Neuronal stem cell (in vitro differentiated cells): ENCODE data around the gene SUGT1.

Source experiments
- DNase-seq: peaks from one replicate; pipeline ENCODE4 v3.0.0-alpha.2; 2013; ENCODE audit warnings: low spot score
- H2AFZ ChIP-seq: one replicate; pipeline ENCODE4 v1.6.1; 2013; ENCODE audit warnings: mild to moderate bottlenecking, low read length, inconsistent platforms
- H2AK5ac ChIP-seq: 2 replicates; pipeline ENCODE4 v1.6.1; 2013; ENCODE audit warnings: low read depth, mild to moderate bottlenecking, inconsistent platforms, low read length, moderate library complexity, mixed read lengths
- H2BK120ac ChIP-seq: 2 replicates; pipeline ENCODE4 v1.6.1; 2013; ENCODE audit warnings: low read depth, mild to moderate bottlenecking, inconsistent platforms, low read length, moderate library complexity, mixed read lengths
- H2BK12ac ChIP-seq: one replicate; pipeline ENCODE4 v1.6.1; 2013; ENCODE audit warnings: low read length, inconsistent platforms
- H2BK15ac ChIP-seq: 2 replicates; pipeline ENCODE4 v1.6.1; 2013; ENCODE audit warnings: mild to moderate bottlenecking, low read length, inconsistent platforms, mixed read lengths
- H2BK5ac ChIP-seq: one replicate; pipeline ENCODE4 v1.6.1; 2013; ENCODE audit warnings: inconsistent platforms, mild to moderate bottlenecking, low read length, moderate library complexity
- H3K14ac ChIP-seq: one replicate; pipeline ENCODE4 v1.6.1; 2013; ENCODE audit warnings: low read length, inconsistent platforms
- H3K18ac ChIP-seq: 2 replicates; pipeline ENCODE4 v1.6.1; 2013; ENCODE audit warnings: low read length, inconsistent platforms
- H3K23ac ChIP-seq: 2 replicates; pipeline ENCODE4 v1.6.1; 2013; ENCODE audit warnings: low read depth, mild to moderate bottlenecking, mixed read lengths, low read length, inconsistent platforms; ENCODE audit not compliant: poor library complexity
- H3K27ac ChIP-seq: replicated peaks from 3 replicates; pipeline ENCODE4 v1.5.1; 2013; ENCODE audit warnings: low read length, inconsistent platforms
- H3K27me3 ChIP-seq, 3 experiments: 2 replicates each; pipeline ENCODE4 v1.6.1; 2013; ENCODE audit warnings: low read length in 3 of 3, mild to moderate bottlenecking in 2 of 3, inconsistent platforms in 1 of 3, low read depth in 1 of 3, mixed read lengths in 1 of 3, moderate library complexity in 1 of 3; ENCODE audit not compliant: control insufficient read depth in 3 of 3, insufficient read depth in 3 of 3
- H3K36me3 ChIP-seq, 2 donors: replicated peaks in 1 of 2; 2 replicates each; pipeline ENCODE4 v1.6.1; 2013; ENCODE audit warnings: low read length in 2 of 2; ENCODE audit not compliant: control insufficient read depth in 2 of 2, insufficient read depth in 2 of 2
- H3K4ac ChIP-seq: 2 replicates; pipeline ENCODE4 v1.6.1; 2013; ENCODE audit warnings: inconsistent platforms, mild to moderate bottlenecking, low read length, moderate library complexity
- H3K4me1 ChIP-seq, 2 donors: 1 replicate in 1 of 2; 2 replicates in 1 of 2; pipeline ENCODE4 v1.6.1; 2013; ENCODE audit warnings: low read length in 2 of 2, low read depth in 1 of 2; ENCODE audit not compliant: control insufficient read depth in 2 of 2, insufficient read depth in 1 of 2
- H3K4me2 ChIP-seq: one replicate; pipeline ENCODE4 v1.6.1; 2013; ENCODE audit warnings: mild to moderate bottlenecking, low read length, inconsistent platforms; ENCODE audit not compliant: insufficient read depth, poor library complexity, severe bottlenecking
- H3K4me3 ChIP-seq, 2 donors: 2 replicates each; pipeline ENCODE4 v1.5.1; 2013; ENCODE audit warnings: low read length in 2 of 2, mild to moderate bottlenecking in 2 of 2, inconsistent platforms in 1 of 2, moderate library complexity in 1 of 2
- H3K79me1 ChIP-seq: one replicate; pipeline ENCODE4 v1.6.1; 2013; ENCODE audit warnings: low read depth, mild to moderate bottlenecking, inconsistent platforms, low read length, moderate library complexity
- H3K9ac ChIP-seq: one replicate; pipeline ENCODE4 v1.6.1; 2013; ENCODE audit warnings: mild to moderate bottlenecking, low read depth, low read length, inconsistent platforms; ENCODE audit not compliant: poor library complexity
- H3K9me3 ChIP-seq, 2 donors: replicated peaks in 1 of 2; 2 replicates each; pipeline versions ENCODE3 to v1.6.1; 2013; ENCODE audit warnings: low read length in 2 of 2, mild to moderate bottlenecking in 2 of 2, inconsistent platforms in 1 of 2, low read depth in 1 of 2, mixed read lengths in 1 of 2, moderate library complexity in 1 of 2; ENCODE audit not compliant: control insufficient read depth in 2 of 2, insufficient read depth in 1 of 2
- H4K8ac ChIP-seq: one replicate; pipeline ENCODE4 v1.6.1; 2013; ENCODE audit warnings: low read depth, mild to moderate bottlenecking, inconsistent platforms, low read length, moderate library complexity
- H4K91ac ChIP-seq: one replicate; pipeline ENCODE4 v1.6.1; 2013; ENCODE audit warnings: low read length, low read depth, mild to moderate bottlenecking, inconsistent platforms; ENCODE audit not compliant: poor library complexity
- WGBS, 2 donors: extraction: QIAGEN DNeasy Blood & Tissue Kit; methylation state at CpG; one replicate each; pipeline ENCODE4 v1.1.7; 2013; ENCODE audit warnings: missing lambda C conversion rate in 2 of 2, mixed read lengths in 1 of 2; ENCODE audit not compliant: insufficient read length in 2 of 2, insufficient replicate concordance in 1 of 2; ENCODE audit errors: extremely low coverage in 2 of 2; 5-methylcytosine and 5-hydroxymethylcytosine counted together

SUGT1 gene

DNA sequence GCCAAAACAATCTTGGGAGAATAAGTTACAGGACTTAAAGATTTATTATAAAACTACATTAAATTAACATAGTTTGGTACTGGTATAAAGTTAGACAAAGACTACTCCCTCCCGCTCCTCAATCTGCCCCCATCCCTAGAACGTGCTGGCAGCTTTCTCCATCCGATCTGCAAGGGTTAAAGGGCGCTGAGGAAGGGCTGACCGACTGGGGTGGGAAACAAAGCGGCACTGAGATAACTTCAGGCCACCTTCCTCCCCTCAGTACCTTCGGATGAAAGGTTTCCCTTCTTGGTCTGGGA, 790 bp upstream of the SUGT1 start:
- Histone ChIP-seq H2BK5ac (peak overlapping the region; percentile 70), H3K9ac (peak overlapping the region; percentile 89), H3K27ac (peak overlapping the region; percentile 93), H2AFZ (peak overlapping the region; percentile 93), H2BK120ac (no peak overlapping the region), H3K4me3 (peak overlapping the region; percentile 81 to 86), H3K4ac (peak overlapping the region; percentile 86), H3K18ac (peak overlapping the region; percentile 92), H3K14ac (no peak overlapping the region), H2BK15ac (no peak overlapping the region), H3K9me3 (no peaks in the 10 kb centered on the region), H3K4me2 (peak overlapping the region; percentile 47), H2BK12ac (no peak overlapping the region), H3K27me3 (no peaks in the 10 kb centered on the region), H2AK5ac (no peak overlapping the region), H3K79me1 (peaks cover 4% of the 10 kb centered on the region), H4K91ac (no peak overlapping the region), H3K36me3 (peaks cover 10 to 47% of the 10 kb centered on the region in 2 donors), H4K8ac (no peak overlapping the region), H3K4me1 (peaks cover 2 to 9% of the 10 kb centered on the region in 2 donors), H3K23ac (no peak overlapping the region)
- WGBS, 2 donors = no CpG with 5 or more reads among the region's 7 CpGs
- DNase-seq = no peak

DNA sequence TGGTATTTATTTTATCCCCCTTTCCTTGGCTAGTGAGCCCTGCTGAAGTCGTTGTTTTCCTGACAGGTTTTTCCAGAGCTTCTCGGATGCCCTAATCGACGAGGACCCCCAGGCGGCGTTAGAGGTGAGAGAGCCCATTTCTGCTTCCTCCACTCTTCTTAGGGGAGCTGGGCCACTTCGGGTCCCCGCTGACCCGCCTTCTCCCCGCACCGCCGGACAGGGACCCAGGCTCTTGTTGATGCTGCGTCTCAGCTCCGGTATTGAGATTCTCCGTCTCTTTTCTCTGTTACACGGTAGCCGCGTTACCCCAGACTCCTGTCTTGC, 306 bp downstream of the SUGT1 start:
- Histone ChIP-seq H3K27me3 (no peaks in the 10 kb centered on the region), H2BK15ac (no peak overlapping the region), H3K23ac (no peak overlapping the region), H4K91ac (no peak overlapping the region), H3K79me1 (peaks cover 4% of the 10 kb centered on the region), H3K4me2 (peak overlapping the region; percentile 42), H4K8ac (no peak overlapping the region), H3K4ac (no peak overlapping the region), H2AFZ (peak overlapping the region; percentile 93), H3K4me1 (peaks cover 2 to 9% of the 10 kb centered on the region in 2 donors), H2AK5ac (no peak overlapping the region), H2BK12ac (no peak overlapping the region), H3K18ac (peak overlapping the region; percentile 31), H3K9ac (peak overlapping the region; percentile 46), H2BK5ac (peak overlapping the region; percentile 2), H3K36me3 (peaks cover 10 to 58% of the 10 kb centered on the region in 2 donors), H3K14ac (no peak overlapping the region), H3K9me3 (no peaks in the 10 kb centered on the region), H2BK120ac (no peak overlapping the region), H3K27ac (peak overlapping the region; percentile 93), H3K4me3 (peak overlapping the region; percentile 81 to 86)
- no CpG with 5 or more reads among the region's 18 CpGs for WGBS, 2 donors
- DNase-seq = no peak

DNA sequence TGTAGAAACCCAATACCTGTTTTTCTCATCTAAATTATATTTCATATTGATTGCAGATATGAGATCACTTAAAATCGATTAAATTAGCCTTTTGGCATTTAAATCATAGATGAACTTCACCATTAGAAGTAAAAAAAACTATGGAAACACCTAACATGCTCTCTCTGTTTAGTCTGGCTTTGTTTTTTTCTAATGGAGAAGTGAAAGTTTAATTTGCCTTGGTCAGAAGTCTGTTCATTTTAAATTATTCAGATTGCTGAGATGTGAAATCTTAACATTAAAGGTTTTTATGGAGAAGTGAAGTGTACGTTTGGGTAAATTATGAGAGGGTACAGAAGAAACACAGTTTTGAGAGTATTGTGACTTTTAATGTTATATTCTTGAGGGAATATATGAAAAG, 6.7 kb downstream of the SUGT1 start:
- Histone ChIP-seq H2BK15ac (no peak overlapping the region), H3K79me1 (no peaks in the 10 kb centered on the region), H3K9me3 (no peaks in the 10 kb centered on the region), H2AK5ac (no peak overlapping the region), H4K8ac (no peak overlapping the region), H3K36me3 (peaks cover 3 to 96% of the 10 kb centered on the region in 2 donors), H3K27ac (no peak overlapping the region), H3K18ac (no peak overlapping the region), H3K4me1 (no peaks in the 10 kb centered on the region), H2BK12ac (no peak overlapping the region), H3K27me3 (no peaks in the 10 kb centered on the region), H3K14ac (no peak overlapping the region), H2AFZ (no peak overlapping the region), H3K4me3 (no peak overlapping the region), H3K9ac (no peak overlapping the region), H2BK120ac (no peak overlapping the region), H3K4me2 (no peak overlapping the region), H2BK5ac (no peak overlapping the region), H3K23ac (no peak overlapping the region), H3K4ac (no peak overlapping the region), H4K91ac (no peak overlapping the region)
- DNase-seq = no peak
- 100% methylated on average over 1 of the region's 2 CpGs; no CpG with 5 or more reads in 1 of the 2 donors for WGBS, 2 donors

DNA sequence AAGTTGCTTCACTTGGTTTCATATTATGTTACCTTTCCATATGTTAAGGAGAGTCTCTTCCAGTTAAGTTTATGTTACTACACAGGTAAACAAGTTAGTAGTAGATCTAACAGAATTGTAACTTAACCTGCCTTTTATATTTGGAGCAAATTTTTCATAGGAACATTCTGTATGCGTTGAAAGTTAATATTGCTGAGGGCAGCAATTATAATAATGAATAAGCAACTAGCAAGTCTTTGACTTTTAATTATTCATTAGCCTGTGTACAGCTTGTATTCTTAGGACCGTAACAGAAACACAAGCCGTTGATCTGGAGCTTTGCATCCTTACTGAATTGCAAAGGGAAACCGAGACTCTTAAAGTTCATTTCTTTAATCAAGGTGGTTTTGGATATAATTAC, 11.6 kb downstream of the SUGT1 start:
- H2BK120ac ChIP-seq = no peak overlapping the region
- H4K91ac ChIP-seq = no peak overlapping the region
- no peak overlapping the region for H3K23ac ChIP-seq

More for the DNA sequence above, 11.6 kb downstream of the SUGT1 start:
- Histone ChIP-seq H3K18ac (no peak overlapping the region), H2BK15ac (no peak overlapping the region), H3K36me3 (peaks cover 10 to 97% of the 10 kb centered on the region in 2 donors), H3K9ac (no peak overlapping the region), H2AK5ac (no peak overlapping the region), H3K27me3 (no peaks in the 10 kb centered on the region), H2BK5ac (no peak overlapping the region), H3K79me1 (no peaks in the 10 kb centered on the region), H2AFZ (no peak overlapping the region), H3K4me3 (no peak overlapping the region), H3K4me2 (no peak overlapping the region), H3K9me3 (no peaks in the 10 kb centered on the region), H3K14ac (no peak overlapping the region), H3K4ac (no peak overlapping the region), H3K4me1 (no peaks in the 10 kb centered on the region), H3K27ac (no peak overlapping the region), H4K8ac (no peak overlapping the region), H2BK12ac (no peak overlapping the region)
- DNase-seq = no peak
- no CpG with 5 or more reads among the region's 4 CpGs for WGBS, 2 donors
